Smooth muscle cell (in vitro differentiated cells): ENCODE data around the gene SLC18A3. TPM values are rescaled to one million over a fixed set of nuclear protein-coding genes. Genes with fewer than 3 reads are reported as not detected.

ENCODE experiments used
- DNase-seq: peaks from one replicate; lab custom pipeline; 2025; ENCODE audit not compliant: unreplicated experiment; lab: John Stamatoyannopoulos, UW
- H2AFZ ChIP-seq: fragments of 200-600 bp; sonication (generic); 2 replicates; pipeline ENCODE4 v1.6.0; 2016; ENCODE audit warnings: antibody characterized with exemption, low read depth, mild to moderate bottlenecking
- H3F3A ChIP-seq: fragments of 200-600 bp; sonication (generic); 2 replicates; pipeline ENCODE4 v1.6.0; 2017; ENCODE audit warnings: antibody characterized with exemption, low read depth
- H3K27ac ChIP-seq: fragments of 200-600 bp; sonication (generic); 2 replicates; pipeline ENCODE4 v1.5.1; 2016; ENCODE audit warnings: low read depth, mild to moderate bottlenecking
- H3K27me3 ChIP-seq: fragments of 200-600 bp; sonication (generic); 2 replicates; pipeline ENCODE4 v1.6.1; 2016; ENCODE audit warnings: low read depth, mild to moderate bottlenecking
- H3K36me3 ChIP-seq: fragments of 200-600 bp; sonication (generic); 2 replicates; pipeline ENCODE4 v1.5.1; 2016; ENCODE audit warnings: low read depth
- H3K4me1 ChIP-seq: fragments of 200-600 bp; sonication (generic); 2 replicates; pipeline ENCODE4 v1.5.1; 2016; ENCODE audit warnings: low read depth
- H3K4me2 ChIP-seq: fragments of 200-600 bp; sonication (generic); 2 replicates; pipeline ENCODE4 v1.6.0; 2016; ENCODE audit warnings: mild to moderate bottlenecking
- H3K4me3 ChIP-seq: fragments of 200-600 bp; sonication (generic); 2 replicates; pipeline ENCODE4 v1.5.1; 2016; ENCODE audit warnings: mild to moderate bottlenecking
- H3K79me2 ChIP-seq: fragments of 200-600 bp; sonication (generic); 2 replicates; pipeline ENCODE4 v1.6.0; 2016; ENCODE audit warnings: low read depth, mild to moderate bottlenecking
- H3K9ac ChIP-seq: fragments of 200-600 bp; sonication (generic); 2 replicates; pipeline ENCODE4 v1.6.0; 2016; ENCODE audit warnings: low read depth
- H3K9me3 ChIP-seq: fragments of 200-600 bp; sonication (generic); replicated peaks from 2 replicates; pipeline ENCODE4 v1.5.1; 2016; ENCODE audit warnings: low read depth
- H4K20me1 ChIP-seq: fragments of 200-600 bp; sonication (generic); 2 replicates; pipeline ENCODE4 v1.6.0; 2016; ENCODE audit warnings: low read depth
- WGBS: methylation state at CpG from one replicate; pipeline ENCODE4 v1.1.7; 2016; ENCODE audit warnings: low lambda C conversion rate; 5-methylcytosine and 5-hydroxymethylcytosine counted together
- polyA plus RNA-seq: library from polyadenylated mRNA; unstranded; fragments of >200 nt; fragmentation: Nextera tagmentation; extraction: Ambion mirVana; gene quantifications from 2 replicates; pipeline ENCODE4 v1.2.1, GENCODE V29; 2016
- total RNA-seq: library from RNA; depleted of rRNA; stranded (reverse); fragments of >200 nt; gene quantifications from 2 replicates; pipeline ENCODE4 v1.2.3, GENCODE V29; 2014
- TF ChIP-seq, protein P1 (sequence below): fragments of 200-600 bp; sonication (generic); IDR thresholded peaks from 2 replicates; pipeline ENCODE4 v1.5.1; 2017; ENCODE audit warnings: borderline replicate concordance, mild to moderate bottlenecking, antibody characterized with exemption; ENCODE audit not compliant: insufficient read depth, poor library complexity, severe bottlenecking

SLC18A3 gene
- total and polyA plus RNA-seq, 2 experiments from 2014 or later = not detected

GRCh38 chr10:49614242-49615198 lies 4.4 kb downstream of the SLC18A3 start:
- Histone ChIP-seq H2AFZ (no peak overlapping the region), H3F3A (no peaks in the 10 kb centered on the region), H3K36me3 (no peaks in the 10 kb centered on the region), H3K27me3 (peaks cover 97% of the 10 kb centered on the region), H3K4me3 (no peak overlapping the region), H3K4me1 (peaks cover 6% of the 10 kb centered on the region), H4K20me1 (no peaks in the 10 kb centered on the region), H3K27ac (no peak overlapping the region), H3K4me2 (no peak overlapping the region), H3K9me3 (no peaks in the 10 kb centered on the region), H3K79me2 (no peaks in the 10 kb centered on the region), H3K9ac (no peak overlapping the region)
- DNase-seq = no peak
- TF ChIP-seq, protein P1, sequence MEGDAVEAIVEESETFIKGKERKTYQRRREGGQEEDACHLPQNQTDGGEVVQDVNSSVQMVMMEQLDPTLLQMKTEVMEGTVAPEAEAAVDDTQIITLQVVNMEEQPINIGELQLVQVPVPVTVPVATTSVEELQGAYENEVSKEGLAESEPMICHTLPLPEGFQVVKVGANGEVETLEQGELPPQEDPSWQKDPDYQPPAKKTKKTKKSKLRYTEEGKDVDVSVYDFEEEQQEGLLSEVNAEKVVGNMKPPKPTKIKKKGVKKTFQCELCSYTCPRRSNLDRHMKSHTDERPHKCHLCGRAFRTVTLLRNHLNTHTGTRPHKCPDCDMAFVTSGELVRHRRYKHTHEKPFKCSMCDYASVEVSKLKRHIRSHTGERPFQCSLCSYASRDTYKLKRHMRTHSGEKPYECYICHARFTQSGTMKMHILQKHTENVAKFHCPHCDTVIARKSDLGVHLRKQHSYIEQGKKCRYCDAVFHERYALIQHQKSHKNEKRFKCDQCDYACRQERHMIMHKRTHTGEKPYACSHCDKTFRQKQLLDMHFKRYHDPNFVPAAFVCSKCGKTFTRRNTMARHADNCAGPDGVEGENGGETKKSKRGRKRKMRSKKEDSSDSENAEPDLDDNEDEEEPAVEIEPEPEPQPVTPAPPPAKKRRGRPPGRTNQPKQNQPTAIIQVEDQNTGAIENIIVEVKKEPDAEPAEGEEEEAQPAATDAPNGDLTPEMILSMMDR = no peak
- WGBS = 22% methylated on average over 32 of the region's 49 CpGs

DNA sequence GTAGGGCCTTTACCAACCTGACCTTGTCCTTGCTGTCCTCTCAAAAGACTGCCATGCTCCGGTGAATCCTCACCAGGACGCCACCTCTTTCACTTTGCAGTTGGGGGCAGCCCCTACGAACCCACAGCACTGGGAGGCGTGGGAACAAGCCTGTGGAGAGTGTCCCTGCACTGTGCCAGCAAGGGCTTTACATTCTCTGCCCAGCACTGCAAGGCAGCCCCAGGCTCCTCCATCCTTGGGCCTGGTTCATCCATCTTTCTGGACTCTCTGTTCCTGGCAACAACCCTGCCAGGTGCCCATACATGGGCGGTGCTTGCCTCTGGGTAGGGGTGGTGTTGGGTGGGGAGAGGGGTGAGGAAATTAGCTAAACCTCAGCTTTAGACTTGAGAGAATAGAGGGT lies 5.1 kb downstream of the SLC18A3 start:
- no peaks in the 10 kb centered on the region for H4K20me1 ChIP-seq
- no peak overlapping the region for H3K4me2 ChIP-seq
- DNase-seq = no peak
- H3K4me3 ChIP-seq = no peak overlapping the region
- H3K79me2 ChIP-seq = no peaks in the 10 kb centered on the region
- H3K27me3 ChIP-seq = peaks cover 95% of the 10 kb centered on the region
- H3K27ac ChIP-seq = no peak overlapping the region
- no peak overlapping the region for H3K9ac ChIP-seq
- TF ChIP-seq, protein P1 = no peak
- H3F3A ChIP-seq = no peaks in the 10 kb centered on the region
- no peaks in the 10 kb centered on the region for H3K9me3 ChIP-seq
- H2AFZ ChIP-seq = no peak overlapping the region
- WGBS = 89% methylated on average over 5 of the region's 5 CpGs
- no peaks in the 10 kb centered on the region for H3K36me3 ChIP-seq
- peaks cover 6% of the 10 kb centered on the region for H3K4me1 ChIP-seq

GRCh38 chr10:49615721-49616120 lies 5.6 kb downstream of the SLC18A3 start:
- no peak overlapping the region for H3K9ac ChIP-seq
- WGBS = 60% methylated on average over 5 of the region's 5 CpGs
- no peak for DNase-seq
- H3K79me2 ChIP-seq = no peaks in the 10 kb centered on the region
- no peak overlapping the region for H2AFZ ChIP-seq
- H3K4me2 ChIP-seq = no peak overlapping the region
- no peaks in the 10 kb centered on the region for H3K9me3 ChIP-seq
- no peak overlapping the region for H3K27ac ChIP-seq
- H3F3A ChIP-seq = no peaks in the 10 kb centered on the region
- no peaks in the 10 kb centered on the region for H4K20me1 ChIP-seq
- TF ChIP-seq, protein P1 = no peak
- peaks cover 5% of the 10 kb centered on the region for H3K4me1 ChIP-seq
- H3K4me3 ChIP-seq = no peak overlapping the region
- H3K27me3 ChIP-seq = peaks cover 91% of the 10 kb centered on the region
- H3K36me3 ChIP-seq = no peaks in the 10 kb centered on the region
